Activated CD8-positive, alpha-beta memory T cell treated with anti-CD3 and anti-CD28 coated beads for 48 hours (primary cell): ENCODE results near the gene PRMT6.
"Not testable (repeated sequence)": the region's sequence is repeated elsewhere in the genome, so short reads cannot be mapped to it uniquely, and the experiment has no call there.

Experiments
- DNase-seq, 3 experiments: peaks; one replicate each; pipeline ENCODE4 v3.0.0-alpha.2; 2020; ENCODE audit warnings: low read depth in 2 of 3, low spot score in 2 of 3

The PRMT6 gene

GRCh38 chr1:107093395-107093794 lies 36.9 kb downstream of the PRMT6 start:
- not testable (repeated sequence) for DNase-seq

GRCh38 chr1:107095647-107096046 lies 39.2 kb downstream of the PRMT6 start:
- DNase-seq: no peak

- no peak for DNase-seq
Observed at GRCh38 chr1:107096690-107097089, 40.2 kb downstream of the PRMT6 start.

- no peak for DNase-seq
Observed at GRCh38 chr1:107098961-107099360, 42.5 kb downstream of the PRMT6 start.

GRCh38 chr1:107100331-107100984 lies 44.0 kb downstream of the PRMT6 start:
- no peak for DNase-seq

- no peak for DNase-seq
Observed at GRCh38 chr1:107105914-107106313, 49.4 kb downstream of the PRMT6 start.
